Tongue (tissue), 2 donors: Measurements from ENCODE around the gene GRIN2A. TPM values are rescaled to one million over a fixed set of nuclear protein-coding genes. Genes with fewer than 3 reads are reported as not detected.

Source experiments
- DNase-seq: peaks from one replicate; pipeline ENCODE4 v3.0.0-alpha.2; 2015
- total RNA-seq: library from RNA; depleted of rRNA; stranded (reverse); fragments of >200 nt; gene quantifications from one replicate; pipeline ENCODE4 v1.2.3, GENCODE V29; 2014

Gene GRIN2A
- total RNA-seq, 1 donor from 2014 or later, result 0.82 TPM

DNA sequence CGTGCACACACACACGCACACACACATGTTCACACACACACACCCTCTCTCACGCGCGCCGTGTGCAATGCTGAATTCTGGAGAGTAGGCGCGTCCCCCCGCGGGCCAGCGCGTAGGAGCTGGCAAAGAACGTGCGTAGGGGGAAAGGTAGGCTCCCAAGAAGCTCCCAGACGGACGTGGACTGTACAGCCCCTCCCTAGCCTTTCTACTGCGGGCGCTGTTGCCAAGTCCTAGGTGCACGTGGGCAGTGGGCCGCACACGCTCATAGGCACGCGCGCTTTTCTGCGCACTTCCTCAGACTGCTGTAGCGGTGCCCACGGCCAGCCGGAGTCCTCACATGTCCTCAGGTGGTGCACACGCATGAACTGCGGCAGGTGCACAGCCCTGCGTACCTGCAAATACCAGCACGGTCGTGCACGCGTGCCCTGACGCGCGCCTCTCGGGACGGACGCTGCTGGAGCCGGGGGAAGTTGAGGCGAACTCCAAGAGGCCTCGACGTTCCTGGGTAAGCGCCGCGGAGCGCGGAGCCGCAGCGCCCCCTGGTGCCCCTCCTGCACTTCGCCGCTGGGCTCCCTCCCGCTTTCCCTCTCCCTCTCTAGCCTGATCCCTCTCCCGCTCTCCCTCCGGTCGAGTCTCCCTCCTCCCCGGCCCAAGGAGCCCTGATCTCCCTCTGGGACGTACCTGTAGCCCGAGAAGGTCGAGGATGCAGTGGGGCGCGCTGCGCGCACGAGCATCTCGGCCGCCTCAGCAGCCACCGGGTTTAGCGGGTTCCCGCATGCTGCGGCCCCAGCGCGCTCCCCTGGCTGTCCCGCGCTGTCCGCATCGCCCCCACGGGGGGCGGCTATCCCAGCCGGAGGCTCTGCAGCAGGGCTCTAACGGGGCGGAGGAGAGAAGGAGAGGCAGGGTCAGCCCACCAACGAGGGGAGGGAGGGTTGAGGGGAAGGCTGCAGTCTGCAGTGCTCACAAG, 749 bp downstream of the GRIN2A start:
- peak; percentile 72 for DNase-seq

DNA sequence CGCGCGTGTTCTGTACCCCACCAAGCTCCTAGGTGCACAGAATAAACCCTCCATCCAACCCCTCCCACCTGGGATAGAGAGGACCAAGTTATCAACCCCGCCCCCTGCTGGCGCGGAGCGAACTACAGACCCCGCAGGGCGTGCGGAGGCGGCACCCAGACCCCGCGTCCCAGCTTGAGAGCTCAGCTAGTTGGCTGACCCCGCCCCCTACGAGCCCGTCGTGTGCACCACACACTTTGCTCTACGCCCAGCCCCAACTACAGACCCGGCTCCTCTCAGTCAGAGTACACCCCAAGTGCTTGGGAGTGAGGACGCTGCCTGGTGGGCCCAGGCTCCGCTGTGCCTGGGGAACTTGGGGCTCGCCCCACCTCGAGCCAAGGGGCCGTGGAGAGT, 1.5 kb downstream of the GRIN2A start:
- peak; percentile 54 for DNase-seq

DNA sequence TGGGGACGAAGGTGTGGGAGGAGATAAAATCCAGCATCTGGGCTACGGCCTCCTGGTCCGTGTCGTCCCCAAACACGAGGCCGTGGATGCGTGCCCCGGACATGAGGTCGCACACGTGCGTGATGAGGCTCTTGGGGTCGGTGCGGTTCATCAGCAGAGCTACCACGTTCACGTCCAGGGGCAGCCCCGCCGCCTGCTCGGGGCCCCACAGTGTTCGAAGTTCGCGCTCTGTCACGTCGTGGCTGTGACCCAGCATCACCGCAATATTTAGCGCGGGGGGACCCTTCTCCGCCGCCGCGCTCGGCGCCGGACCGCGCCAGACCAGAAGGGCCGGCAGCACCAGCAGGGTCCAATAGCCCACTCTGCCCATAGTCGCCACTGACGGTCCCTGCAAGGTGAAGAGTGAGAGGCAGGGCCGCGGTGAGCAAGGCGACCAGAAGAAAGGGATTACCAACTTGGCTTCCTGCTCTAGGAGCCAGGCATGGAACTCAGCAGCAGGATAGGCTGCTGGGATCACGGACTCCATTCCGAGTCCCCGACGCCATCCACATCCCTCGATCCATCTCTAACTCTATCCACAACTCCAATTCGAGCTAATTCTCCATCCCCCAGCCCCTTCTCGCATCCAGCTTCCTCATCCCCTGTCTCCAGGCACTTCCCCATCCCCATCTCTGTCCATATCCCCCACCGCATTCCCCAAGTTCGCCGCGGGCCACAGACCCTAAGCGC, 2.0 kb downstream of the GRIN2A start:
- DNase-seq, result no peak

DNA sequence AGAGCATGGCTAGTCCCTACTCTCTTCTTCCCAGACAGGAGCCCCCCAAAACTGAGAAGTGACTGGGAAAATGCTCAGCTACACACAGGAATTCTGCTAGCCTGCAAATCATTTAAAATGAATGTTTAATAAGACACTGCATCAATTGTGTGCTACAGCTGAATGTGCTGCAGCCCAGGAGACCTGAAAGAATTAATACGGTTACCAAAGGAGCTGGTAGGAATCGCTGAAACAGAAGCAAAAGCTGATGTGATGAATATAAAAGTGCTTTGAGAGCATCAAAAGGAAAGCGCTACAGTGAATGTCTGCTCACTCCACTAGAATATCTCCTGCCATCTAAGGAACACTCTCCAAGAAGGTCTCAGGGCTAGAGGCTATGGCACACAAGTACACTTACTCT, 3.7 kb downstream of the GRIN2A start:
- no peak for DNase-seq

DNA sequence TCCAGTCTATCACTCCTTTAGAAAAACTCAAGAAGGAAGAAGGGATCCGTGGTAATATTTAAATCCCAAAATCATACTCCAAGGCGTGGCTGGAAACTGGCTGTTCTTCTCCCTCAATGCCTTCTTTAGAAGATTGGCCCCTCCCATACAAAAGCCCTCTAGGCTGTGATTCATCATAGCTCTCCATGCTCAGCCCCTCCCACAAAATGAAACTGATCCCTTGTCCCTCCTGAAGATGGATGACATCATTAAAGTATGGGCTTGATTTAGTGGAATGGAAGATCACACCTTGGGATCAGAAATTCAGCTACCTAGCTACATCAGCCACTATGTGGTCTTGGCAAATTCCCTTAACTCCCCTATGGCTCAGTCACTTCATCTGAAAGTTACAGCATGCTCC, 4.1 kb downstream of the GRIN2A start:
- DNase-seq, result no peak

DNA sequence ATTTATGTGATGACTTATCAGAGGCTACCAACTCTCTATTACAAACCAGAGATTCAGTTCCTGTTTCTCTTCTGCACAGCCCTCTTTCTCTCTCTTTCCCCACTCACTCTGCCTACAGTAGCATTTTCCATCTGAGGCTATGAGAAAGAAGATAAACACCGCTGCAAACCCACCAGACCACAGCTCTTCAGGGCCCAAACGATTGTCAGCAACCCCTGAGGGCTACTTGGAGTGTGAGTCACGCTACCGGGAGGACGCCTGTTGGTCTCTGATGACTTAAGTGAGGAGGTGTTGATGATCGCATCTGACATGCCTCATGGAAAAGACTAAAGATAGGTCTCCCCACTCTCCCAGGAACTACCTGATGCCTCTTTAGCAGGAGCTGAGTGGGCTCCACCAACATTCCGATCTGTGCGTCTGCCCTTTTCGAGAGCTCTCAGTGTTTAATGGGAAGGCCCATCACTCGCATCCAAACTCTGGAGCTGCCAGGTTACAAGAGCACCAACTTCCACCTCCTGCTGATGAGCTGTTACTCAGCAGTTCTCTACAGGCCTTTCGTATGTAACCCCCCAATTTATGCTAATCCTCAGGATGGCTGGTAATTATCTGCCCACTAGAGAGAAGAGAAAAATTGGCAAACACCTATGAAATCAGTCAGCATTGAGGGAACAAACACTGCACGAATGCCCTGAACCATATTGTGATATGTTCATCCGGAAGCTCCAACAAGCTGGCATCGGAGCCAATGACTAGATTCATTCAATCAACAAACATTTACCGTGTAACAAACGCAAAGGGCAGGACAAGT, 9.2 kb downstream of the GRIN2A start:
- no peak for DNase-seq

DNA sequence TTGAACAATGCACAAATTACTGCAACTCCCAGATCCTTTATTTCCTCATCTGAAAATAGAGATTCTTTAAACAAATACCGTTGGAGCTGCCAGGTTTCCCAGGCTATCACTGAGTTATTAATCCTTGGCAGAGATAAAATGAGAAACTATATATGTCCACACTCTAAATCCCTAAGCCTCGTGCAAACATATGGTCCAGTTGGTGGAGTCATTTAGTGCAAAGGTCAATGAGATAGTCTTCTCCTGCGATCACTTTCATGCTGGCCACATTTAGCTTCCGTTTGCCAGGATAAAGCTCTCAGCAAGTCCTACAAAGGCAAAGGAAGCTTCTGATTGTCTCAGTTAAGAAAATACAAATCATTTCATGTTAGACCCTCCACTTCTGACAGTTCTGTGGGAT, 11.0 kb downstream of the GRIN2A start:
- no peak for DNase-seq

DNA sequence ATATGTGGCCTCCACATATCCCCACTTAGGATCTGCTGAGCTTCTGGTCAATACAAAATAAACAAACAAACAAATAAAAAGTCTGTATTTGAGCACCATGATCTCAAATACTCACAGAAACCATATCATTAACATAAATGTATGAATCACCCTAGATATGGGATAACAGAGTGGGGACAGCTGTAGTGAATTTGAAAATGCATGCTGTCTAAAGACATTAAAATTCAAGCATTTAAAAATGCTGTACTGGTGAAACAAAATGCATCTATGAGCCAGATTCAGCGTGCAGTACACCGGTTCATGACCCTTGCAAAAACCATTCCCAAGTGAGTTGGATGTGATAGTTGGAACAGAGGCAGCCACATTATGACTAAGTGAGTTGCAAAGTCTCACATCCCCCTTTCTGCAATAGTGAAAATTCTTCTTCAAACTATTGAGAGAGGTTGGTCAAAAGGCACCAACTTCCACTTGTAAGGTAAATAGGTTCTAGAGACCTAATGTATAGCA, 12.3 kb downstream of the GRIN2A start:
- DNase-seq, result no peak

DNA sequence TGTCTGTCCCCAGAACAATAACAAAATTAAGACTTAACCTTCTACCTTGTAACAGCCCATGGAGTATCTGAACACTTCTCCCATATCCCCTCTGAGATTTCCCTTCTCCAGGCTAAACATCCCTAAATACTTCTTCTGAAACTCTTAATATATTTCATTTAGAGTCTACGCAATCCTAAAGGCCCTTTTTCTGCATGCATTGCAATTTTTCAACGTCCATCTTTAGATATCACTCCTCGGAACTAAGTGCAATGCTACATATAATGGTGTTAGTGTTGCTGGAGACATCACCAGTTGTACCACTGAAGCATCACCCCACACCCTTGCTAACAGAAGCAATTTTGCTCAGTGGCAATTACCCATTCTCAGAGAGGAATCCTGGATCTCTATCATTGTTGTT, 13.2 kb downstream of the GRIN2A start:
- DNase-seq, result no peak

DNA sequence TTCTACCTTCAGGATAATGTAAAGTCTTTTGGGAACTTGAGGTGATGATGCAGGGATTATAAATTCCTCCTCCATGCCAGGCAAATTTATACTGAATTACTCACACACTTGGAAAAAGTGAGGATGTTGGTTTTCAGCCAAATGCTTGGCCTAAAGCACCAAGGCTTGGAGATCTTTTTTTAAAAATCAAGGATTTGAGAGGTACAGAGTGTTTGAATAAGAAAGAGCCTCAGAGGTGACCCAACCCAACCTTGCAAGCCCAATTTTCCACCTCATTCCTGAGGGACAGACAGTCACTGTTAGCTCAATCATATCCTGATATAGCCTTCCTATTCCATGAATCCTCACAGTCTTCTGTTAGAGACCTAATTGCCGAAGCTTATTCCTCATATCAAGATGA, 14.0 kb downstream of the GRIN2A start:
- peak; percentile 32 for DNase-seq

DNA sequence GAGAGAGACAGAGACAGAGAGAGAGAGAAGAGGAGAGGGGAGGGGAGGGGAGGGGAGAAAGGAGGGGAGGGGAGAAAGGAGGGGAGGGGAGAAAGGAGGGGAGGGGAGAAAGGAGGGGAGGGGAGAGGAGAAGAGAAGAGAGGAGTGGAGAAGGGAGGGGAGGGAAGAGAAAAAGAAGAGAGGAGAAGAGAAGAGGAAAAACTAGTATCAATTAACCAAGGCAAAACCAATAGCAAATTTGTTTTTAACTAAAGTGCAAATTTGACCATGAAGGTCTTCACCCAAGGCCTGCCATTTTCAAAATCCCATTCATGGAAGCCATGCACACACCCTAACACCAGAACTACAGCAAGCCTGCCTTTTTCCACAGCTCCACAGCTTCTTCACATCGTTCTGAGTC, 16.6 kb downstream of the GRIN2A start:
- DNase-seq, result no peak

DNA sequence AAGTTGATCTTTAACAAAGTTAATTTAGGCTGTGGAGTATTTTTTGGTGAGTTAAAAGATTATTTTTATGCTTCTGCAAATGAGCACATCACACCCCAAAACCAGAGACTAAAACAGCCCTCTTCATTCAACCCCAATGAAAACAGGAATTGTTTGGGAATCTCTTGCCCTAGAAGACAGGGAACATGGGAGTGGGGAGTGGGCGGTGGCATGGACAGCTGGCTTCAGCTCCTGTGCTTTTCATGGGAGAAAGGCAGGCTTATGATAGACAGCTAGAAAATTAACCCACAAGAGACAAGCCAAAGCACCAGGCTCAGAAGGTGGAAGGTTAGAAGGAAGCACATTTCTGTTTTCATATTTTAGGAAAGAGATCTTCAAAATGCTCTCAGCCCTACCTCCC, 19.2 kb downstream of the GRIN2A start:
- DNase-seq, result no peak

DNA sequence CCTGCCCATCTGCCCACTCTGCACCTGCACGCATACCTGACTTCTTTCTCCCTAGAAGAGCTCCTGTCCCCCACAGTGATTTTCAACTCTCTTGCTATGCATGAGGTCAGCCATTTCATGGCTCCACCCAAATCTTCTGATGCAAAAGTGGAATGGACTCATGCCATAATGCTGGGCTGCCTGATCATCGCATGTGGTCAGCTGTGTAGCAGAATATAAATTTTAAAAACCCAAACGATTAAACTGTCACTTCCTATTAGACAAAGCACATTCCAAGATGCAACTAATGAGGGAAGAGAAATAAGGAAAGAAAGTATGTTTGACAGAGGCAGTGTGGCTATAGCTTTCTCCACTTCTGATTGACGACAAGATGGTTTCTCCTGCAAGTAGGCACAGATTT, 26.1 kb downstream of the GRIN2A start:
- DNase-seq, result no peak

DNA sequence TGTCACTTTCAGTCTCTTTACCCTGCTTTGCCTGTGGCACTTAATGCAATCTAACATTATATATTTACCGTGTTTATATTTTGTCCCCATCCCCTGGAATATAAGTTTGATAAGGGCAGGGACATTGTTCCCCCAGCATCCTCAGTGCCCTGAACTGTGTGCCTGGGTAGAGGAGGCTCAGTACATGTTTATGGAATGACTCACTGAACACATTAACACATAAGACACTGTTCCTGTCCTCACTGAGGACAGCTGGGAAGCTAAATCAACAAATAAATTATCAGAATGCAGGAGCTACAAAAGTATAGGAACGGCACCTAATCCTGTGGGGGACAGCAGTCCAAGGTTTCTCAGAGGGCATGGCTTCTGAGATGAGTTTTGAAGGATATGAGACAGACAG, 27.8 kb downstream of the GRIN2A start:
- no peak for DNase-seq

DNA sequence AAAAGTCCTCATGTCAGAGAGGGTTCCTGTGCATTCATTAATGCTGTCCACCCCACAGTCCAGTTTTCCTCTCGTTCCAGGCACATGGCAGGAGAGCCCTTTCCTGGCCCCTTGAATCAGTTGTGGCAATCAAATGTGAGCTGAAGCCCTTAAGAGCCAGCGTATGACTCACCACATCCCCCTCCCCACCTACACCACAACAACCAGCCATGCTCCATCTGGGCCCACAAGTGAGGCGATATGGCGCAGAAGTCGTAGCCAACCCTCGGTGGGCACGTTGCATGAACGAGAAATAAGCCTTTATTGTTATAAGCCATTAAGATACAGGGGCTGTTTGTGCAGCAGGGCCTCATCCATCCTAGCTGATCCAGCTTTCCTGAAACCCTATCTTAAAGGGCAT, 28.2 kb downstream of the GRIN2A start:
- no peak for DNase-seq

DNA sequence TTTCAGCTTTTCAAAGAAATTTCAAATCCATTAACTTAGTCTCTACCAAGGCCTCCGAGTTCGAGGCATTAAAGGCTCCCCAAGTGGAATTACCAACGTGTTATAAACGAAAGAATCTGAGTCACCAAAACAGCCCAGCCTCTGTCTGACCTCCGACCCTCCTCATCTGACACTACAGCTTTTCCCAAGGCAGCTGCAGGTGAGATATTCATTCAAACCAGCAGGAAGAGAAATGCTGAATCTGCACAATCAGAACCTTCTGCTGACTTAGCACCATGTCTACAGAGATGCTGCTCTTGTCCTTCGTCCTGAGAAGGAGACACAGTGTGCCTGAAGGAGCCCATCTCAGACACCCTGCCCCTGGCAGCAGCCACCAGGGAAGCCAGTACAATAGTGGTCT, 30.5 kb downstream of the GRIN2A start:
- DNase-seq, result no peak

DNA sequence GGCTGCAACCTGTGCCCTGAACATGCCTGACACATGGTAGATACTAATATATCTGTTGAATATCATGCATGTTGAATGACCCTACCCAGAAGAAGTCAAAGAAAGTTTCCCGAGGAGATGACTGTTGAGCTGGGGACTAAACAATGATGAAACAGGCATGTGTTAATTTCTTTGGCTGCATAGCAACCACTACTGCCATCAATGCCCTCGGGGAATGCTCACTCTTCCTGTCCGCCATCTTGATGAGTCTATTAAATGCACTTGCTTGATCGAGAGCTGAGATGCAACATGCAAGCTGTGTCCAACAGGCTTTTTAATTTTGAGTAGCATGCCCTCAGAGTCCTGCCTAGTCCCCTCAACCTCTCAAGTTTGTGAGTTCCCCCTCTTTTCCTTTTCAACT, 31.3 kb downstream of the GRIN2A start:
- no peak for DNase-seq

DNA sequence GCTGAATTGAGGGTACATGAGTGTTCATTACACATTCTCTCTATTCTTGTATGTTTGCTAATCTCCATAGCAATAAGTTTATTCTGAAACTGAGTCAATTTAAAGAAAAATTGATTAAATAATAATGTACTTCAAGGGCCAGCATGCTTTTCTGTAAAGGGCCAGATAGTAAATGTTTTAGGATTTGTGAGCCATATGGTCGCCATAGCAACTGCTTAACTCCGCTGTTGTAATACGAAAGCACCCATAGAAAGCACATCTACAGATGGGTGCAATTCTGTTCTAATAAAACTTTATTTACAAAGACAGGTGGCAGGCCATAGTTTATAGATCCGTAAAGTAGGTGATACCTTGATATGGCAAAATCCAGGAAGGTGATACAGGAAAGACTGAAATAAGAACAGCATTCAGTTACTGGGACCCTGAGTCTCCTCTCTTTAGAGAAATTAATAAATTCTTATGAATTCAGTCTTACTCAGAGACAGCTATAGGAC, 36.6 kb downstream of the GRIN2A start:
- no peak for DNase-seq

DNA sequence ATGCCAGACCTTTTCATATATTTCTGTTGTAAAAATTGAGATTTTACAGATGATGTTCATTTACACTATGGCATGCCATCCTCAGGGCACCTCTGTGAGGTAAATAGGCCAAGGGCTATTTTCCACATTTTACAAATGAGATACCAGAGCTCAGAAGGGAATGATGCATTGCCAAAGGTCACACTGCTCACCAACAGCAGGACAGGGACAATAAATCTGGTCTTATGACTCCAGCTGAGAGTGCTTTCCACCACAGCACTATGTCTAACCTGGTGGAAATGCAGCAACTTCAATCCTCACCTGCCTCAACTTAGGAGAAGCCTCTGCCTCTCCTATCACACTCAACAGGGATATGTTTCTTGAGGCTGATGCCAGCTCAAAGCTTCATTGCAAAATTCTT, 40.6 kb downstream of the GRIN2A start:
- DNase-seq, result no peak

DNA sequence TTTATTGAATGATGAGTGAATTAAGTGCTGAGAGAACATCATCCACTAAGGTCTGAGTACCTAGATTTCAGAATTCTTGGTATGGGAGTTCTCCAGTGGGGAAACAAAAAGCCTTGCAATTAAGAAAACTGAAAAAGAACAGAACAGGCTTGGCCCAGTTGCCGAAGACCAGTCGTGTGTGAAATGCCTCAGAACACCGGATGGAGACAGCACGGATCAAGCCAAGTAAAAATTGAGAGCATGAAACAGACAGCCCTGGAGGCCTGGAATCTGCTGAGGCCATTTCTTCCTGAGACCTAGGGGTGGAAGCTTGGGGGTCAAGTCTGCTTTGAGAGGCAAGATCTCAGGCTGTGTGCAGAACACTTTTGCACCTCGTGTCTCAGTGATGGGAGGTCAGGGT, 43.3 kb downstream of the GRIN2A start:
- DNase-seq, result peak; percentile 38

DNA sequence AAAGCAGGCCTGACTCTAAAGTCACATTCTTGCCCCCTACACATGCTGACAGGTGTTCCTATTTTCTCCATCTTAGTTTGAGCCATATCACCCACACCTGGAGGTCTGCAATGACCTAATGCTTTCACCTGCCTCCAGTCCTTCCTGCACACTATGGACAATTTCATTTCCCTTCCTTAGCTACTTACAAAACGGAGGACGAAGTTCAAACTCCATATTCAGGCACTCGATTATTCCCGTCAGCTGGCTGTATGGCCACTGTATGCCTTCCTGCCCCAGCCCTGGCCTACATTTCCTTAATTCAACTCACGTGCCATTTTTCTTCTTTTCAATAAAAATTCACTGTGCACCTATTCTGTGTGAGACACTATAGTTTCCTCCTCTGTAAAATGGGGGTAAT, 44.9 kb downstream of the GRIN2A start:
- DNase-seq, result no peak

DNA sequence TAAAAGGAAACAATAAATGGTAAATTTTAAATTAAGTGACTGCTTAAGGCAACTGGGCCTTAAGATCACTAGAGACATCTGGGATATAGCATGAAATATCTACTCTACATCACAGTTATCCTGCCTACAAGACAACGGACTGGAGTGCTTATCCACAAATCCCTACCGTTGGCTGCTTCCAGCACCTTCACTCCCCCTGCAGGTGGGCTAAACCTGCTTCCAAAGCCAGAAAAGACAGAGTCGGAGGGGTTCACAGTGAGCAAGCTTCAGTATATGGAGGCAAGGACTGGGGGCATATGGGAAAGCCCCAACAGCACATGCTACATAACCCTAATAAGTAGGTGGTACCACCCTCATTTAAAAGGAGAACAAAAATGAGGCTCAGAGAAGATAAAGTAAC, 45.3 kb downstream of the GRIN2A start:
- DNase-seq, result no peak
